ENCODE results near the gene HSDL1.

Gene HSDL1

DNA sequence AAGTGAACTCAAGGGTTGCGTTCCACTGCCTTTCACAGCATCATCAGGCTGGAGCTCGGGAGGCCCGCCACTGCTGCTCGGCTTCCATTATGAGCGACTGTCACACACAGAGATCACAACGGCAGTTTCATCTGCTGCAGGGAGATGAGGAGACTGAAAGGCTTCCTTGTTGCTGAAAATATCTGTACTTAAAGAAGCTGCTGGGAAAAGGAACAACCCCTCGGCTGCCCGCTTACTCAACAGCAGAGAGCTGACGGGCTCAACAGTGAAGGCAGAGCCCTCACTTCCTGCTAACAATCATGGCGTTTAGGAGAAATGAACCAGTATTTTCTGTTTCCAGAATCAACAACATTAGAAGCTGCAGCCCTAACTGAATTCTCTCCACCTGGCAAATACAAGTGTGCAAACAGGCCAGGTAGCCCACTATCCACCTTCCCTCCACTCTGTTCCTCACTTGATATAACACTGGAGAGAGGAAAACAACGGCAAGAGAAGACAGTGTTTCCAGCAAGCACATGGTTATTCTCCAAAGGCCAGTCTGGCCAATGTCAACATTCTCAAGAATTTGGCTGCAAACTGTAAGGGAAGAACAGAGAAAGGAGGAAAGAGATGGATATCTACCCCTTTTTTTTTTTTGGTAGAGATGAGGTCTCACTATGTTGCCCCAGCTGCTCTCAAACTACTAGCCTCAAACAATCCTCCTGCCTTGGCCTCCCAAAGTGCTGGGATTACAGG, 62.0 kb downstream of the HSDL1 start:
- H3K4me3 ChIP-seq (ENCODE audit: low read depth, low read length), result no peak overlapping the region
- no peak for DNase-seq (ENCODE audit: low read depth)
- TF ChIP-seq, protein P1, sequence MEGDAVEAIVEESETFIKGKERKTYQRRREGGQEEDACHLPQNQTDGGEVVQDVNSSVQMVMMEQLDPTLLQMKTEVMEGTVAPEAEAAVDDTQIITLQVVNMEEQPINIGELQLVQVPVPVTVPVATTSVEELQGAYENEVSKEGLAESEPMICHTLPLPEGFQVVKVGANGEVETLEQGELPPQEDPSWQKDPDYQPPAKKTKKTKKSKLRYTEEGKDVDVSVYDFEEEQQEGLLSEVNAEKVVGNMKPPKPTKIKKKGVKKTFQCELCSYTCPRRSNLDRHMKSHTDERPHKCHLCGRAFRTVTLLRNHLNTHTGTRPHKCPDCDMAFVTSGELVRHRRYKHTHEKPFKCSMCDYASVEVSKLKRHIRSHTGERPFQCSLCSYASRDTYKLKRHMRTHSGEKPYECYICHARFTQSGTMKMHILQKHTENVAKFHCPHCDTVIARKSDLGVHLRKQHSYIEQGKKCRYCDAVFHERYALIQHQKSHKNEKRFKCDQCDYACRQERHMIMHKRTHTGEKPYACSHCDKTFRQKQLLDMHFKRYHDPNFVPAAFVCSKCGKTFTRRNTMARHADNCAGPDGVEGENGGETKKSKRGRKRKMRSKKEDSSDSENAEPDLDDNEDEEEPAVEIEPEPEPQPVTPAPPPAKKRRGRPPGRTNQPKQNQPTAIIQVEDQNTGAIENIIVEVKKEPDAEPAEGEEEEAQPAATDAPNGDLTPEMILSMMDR (IDR thresholded peaks at IDR 0.05; ENCODE audit: insufficient read depth, low read depth, low read length, missing control alignments), result no peak

DNA sequence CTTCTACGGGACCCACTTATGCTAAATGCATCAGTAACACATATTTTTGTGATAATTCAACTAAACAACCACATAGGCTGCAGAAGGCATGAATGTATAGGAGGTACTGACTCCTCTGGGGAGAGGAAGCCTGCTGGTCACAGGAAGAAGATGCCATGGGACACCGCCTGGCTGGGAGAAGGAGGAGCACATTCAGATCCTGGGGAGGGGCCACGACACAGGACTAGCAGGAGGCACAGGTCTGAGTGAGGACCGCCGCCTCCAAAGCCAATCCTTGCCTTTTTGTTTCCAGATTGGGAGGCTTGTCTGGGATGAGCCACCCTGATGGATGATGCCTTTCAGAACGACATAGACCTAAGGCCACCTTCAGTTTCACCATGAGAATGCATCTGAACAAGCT, 62.9 kb downstream of the HSDL1 start:
- no peak for DNase-seq (ENCODE audit: low read depth)
- no peak overlapping the region for H3K4me3 ChIP-seq (ENCODE audit: low read depth, low read length)
- TF ChIP-seq, protein P1 (IDR thresholded peaks at IDR 0.05; ENCODE audit: insufficient read depth, low read depth, low read length, missing control alignments), result no peak

DNA sequence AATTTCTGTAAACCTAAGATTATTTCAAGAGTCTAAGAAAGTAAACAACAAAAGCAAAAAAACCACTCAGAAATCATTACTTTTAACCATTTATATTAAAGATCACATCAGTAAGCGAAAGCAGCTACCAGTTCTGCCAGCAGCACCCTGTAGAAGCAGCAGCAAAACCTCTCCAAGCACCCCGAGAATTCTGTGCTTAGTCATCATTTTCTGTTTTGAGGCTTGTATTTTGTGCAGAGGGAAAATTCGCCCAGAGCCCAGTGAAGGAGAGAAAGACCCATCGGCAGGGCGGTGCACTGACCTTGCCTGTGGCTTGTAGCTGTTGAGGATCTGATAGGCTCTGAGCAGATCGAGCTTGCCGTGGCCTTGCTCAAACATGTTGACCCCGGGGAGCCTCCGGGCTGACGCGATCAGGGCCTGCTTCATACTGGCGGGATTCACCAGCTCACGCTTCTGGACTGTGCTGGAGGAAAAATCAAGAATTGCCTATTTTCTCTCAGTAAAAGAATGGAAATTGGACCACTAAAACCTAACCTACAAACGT, 63.5 kb downstream of the HSDL1 start:
- TF ChIP-seq, protein P1 (IDR thresholded peaks at IDR 0.05; ENCODE audit: insufficient read depth, low read depth, low read length, missing control alignments), result no peak

DNA sequence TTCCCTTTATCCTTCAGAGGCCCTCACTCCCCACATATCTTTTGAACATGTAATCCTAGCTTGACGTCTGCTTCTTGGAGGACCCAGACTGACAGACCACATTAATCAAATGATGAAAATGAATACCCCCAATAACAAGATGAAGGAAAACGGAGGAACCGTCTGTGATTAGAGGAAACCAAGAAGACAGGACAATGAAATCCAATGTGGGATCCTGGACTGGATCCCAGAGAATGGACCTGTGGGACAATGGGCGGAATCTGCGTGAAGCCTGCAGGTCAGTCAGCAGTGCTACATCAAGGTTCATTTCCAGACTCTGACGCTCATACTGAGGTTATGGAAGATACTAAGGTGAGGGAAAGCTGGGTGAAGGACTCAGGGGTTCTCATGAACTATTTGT, 64.2 kb downstream of the HSDL1 start:
- no peak for DNase-seq (ENCODE audit: low read depth)
- TF ChIP-seq, protein P1 (IDR thresholded peaks at IDR 0.05; ENCODE audit: insufficient read depth, low read depth, low read length, missing control alignments), result no peak
- no peak overlapping the region for H3K4me3 ChIP-seq (ENCODE audit: low read depth, low read length)

More for the DNA sequence above, 63.5 kb downstream of the HSDL1 start:
- no peak for DNase-seq (ENCODE audit: low read depth)
- H3K4me3 ChIP-seq (ENCODE audit: low read depth, low read length), result no peak overlapping the region

DNA sequence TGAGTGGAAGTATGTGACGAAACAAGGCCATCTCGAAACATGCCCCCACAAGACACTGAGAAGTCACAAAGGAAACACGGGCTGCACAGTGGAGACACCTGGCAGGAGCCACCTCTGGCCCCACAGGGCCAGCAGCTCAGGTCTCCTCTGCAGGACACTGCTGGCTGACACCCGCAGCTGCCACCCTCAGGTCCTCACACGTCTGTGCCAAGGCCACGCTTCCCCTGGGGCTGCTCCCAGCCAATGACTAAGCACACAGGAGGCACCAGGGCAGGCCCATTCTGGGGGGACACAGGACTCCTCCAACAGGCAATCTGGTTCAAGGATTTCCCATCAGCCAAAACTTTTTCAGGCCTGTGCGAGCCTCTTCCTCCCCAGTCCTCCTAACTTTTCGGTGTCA, 64.6 kb downstream of the HSDL1 start:
- DNase-seq (ENCODE audit: low read depth), result no peak
- TF ChIP-seq, protein P1 (IDR thresholded peaks at IDR 0.05; ENCODE audit: insufficient read depth, low read depth, low read length, missing control alignments), result no peak

DNA sequence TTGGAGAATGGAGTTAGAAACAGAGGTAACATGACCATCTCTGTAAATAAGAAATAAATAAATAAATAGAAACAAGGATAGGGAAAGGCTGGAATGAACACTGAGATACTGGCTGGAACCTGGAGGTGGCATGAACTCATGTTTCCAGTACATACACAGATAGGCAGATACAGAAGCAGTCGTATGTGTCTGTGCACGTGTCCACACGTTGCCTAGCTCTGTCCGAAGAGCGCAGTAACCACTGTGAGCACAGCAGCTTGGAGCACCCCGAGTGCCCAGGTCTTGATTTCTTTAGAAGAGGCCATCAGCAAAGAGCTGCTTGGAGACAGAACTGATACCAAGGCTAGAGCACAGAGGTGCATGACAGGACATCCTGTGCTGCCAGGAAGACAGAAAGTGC, 65.3 kb downstream of the HSDL1 start:
- H3K4me3 ChIP-seq (ENCODE audit: low read depth, low read length), result no peak overlapping the region
- TF ChIP-seq, protein P1 (IDR thresholded peaks at IDR 0.05; ENCODE audit: insufficient read depth, low read depth, low read length, missing control alignments), result no peak
- DNase-seq (ENCODE audit: low read depth), result no peak

More for the DNA sequence above, 64.6 kb downstream of the HSDL1 start:
- H3K4me3 ChIP-seq (ENCODE audit: low read depth, low read length), result no peak overlapping the region
